ENCODE data around the gene RPL15.
"Not testable (repeated sequence)": the region's sequence is repeated elsewhere in the genome, so short reads cannot be mapped to it uniquely, and the experiment has no call there.

Gene RPL15

GRCh38 chr3:23909341-23909740, 7.6 kb upstream of the RPL15 start:
- no peak overlapping the region for H3K4me3 ChIP-seq (ENCODE audit: control insufficient read depth, low read depth, low read length)
- no peak for DNase-seq (ENCODE audit: low read depth)
- no peak for TF ChIP-seq CTCF (conservative IDR thresholded peaks at IDR 0.05; ENCODE audit: control insufficient read depth, insufficient read depth, low read depth, low read length)

GRCh38 chr3:23911397-23911796, 5.5 kb upstream of the RPL15 start:
- no peak for DNase-seq (ENCODE audit: low read depth)
- TF ChIP-seq CTCF (conservative IDR thresholded peaks at IDR 0.05; ENCODE audit: control insufficient read depth, insufficient read depth, low read depth, low read length), result no peak
- H3K4me3 ChIP-seq (ENCODE audit: control insufficient read depth, low read depth, low read length), result no peak overlapping the region

DNA sequence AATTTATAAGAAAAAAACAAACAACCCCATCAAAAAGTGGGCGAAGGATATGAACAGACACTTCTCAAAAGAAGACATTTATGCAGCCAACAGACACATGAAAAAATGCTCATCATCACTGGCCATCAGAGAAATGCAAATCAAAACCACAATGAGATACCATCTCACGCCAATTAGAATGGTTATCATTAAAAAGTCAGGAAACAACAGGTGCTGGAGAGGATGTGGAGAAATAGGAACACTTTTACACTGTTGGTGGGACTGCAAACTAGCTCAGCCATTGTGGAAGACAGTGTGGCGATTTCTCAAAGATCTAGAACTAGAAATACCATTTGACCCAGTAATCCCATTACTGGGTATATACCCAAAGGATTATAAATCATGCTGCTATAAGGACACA, 4.6 kb upstream of the RPL15 start:
- not testable (repeated sequence) for H3K4me3 ChIP-seq (ENCODE audit: control insufficient read depth, low read depth, low read length); DNase-seq (ENCODE audit: low read depth)

DNA sequence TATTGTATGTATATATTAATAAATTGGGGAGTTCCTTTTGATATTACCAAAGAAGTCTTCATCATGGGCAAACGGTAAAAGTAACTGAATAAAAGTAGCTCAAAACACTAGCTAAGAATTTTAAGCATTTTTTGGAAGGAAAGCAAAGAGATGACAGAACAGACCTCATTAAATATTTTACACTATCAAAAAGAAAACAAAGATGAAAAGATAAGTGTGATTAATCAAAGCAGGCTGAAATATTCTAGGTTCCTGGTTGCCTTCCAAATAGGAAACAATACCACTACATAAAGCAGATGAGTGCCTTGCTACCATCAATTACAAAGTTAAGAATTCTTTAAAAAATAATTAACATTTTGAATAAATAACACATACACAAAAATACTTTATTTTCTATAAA, 3.8 kb upstream of the RPL15 start:
- no peak for TF ChIP-seq CTCF (conservative IDR thresholded peaks at IDR 0.05; ENCODE audit: control insufficient read depth, insufficient read depth, low read depth, low read length)
- no peak for DNase-seq (ENCODE audit: low read depth)
- no peak overlapping the region for H3K4me3 ChIP-seq (ENCODE audit: control insufficient read depth, low read depth, low read length)

GRCh38 chr3:23913873-23914743, 2.8 kb upstream of the RPL15 start:
- no peak overlapping the region for H3K4me3 ChIP-seq (ENCODE audit: control insufficient read depth, low read depth, low read length)
- TF ChIP-seq CTCF (conservative IDR thresholded peaks at IDR 0.05; ENCODE audit: control insufficient read depth, insufficient read depth, low read depth, low read length), result no peak
- no peak for DNase-seq (ENCODE audit: low read depth)

GRCh38 chr3:23915537-23916108, 1.3 kb upstream of the RPL15 start:
- peak; percentile 75 for DNase-seq (ENCODE audit: low read depth)
- TF ChIP-seq CTCF (conservative IDR thresholded peaks at IDR 0.05; ENCODE audit: control insufficient read depth, insufficient read depth, low read depth, low read length), result no peak
- H3K4me3 ChIP-seq (ENCODE audit: control insufficient read depth, low read depth, low read length), result peak overlapping the region; percentile 83

GRCh38 chr3:23916152-23916885, 613 bp upstream of the RPL15 start:
- DNase-seq (ENCODE audit: low read depth), result peak; percentile 32
- no peak for TF ChIP-seq CTCF (conservative IDR thresholded peaks at IDR 0.05; ENCODE audit: control insufficient read depth, insufficient read depth, low read depth, low read length)
- peak overlapping the region; percentile 83 for H3K4me3 ChIP-seq (ENCODE audit: control insufficient read depth, low read depth, low read length)

GRCh38 chr3:23917679-23918303, 859 bp downstream of the RPL15 start:
- peak overlapping the region; percentile 83 for H3K4me3 ChIP-seq (ENCODE audit: control insufficient read depth, low read depth, low read length)
- DNase-seq (ENCODE audit: low read depth), result peak; percentile 49

- not testable (repeated sequence) for DNase-seq (ENCODE audit: low read depth)
- H3K4me3 ChIP-seq (ENCODE audit: control insufficient read depth, low read depth, low read length), result peak overlapping the region; percentile 83
These were observed 1.4 kb downstream of the RPL15 start for GRCh38 chr3:23918331-23918730.
